ENCODE measurements around the gene ACSL6.

Gene ACSL6

GRCh38 chr5:131977212-131977604, 34.2 kb downstream of the ACSL6 start:
- DNase-seq: no peak

GRCh38 chr5:131976414-131977211, 34.8 kb downstream of the ACSL6 start:
- DNase-seq: no peak

- no peak for DNase-seq
Observed at GRCh38 chr5:131974956-131975726, 36.3 kb downstream of the ACSL6 start.

- DNase-seq: no peak
Observed at GRCh38 chr5:131974622-131974955, 36.9 kb downstream of the ACSL6 start.

- DNase-seq: no peak
Observed at GRCh38 chr5:131974016-131974415, 37.4 kb downstream of the ACSL6 start.

- DNase-seq: no peak
Observed at GRCh38 chr5:131973089-131973712, 38.3 kb downstream of the ACSL6 start.

- DNase-seq: no peak
Observed at GRCh38 chr5:131968396-131968954, 43.0 kb downstream of the ACSL6 start.

- DNase-seq: no peak
Observed at GRCh38 chr5:131966551-131966950, 44.9 kb downstream of the ACSL6 start.

- DNase-seq: no peak
Observed at GRCh38 chr5:131965826-131966415, 45.5 kb downstream of the ACSL6 start.

GRCh38 chr5:131959906-131960305, 51.6 kb downstream of the ACSL6 start:
- DNase-seq: no peak

GRCh38 chr5:131959136-131959535, 52.3 kb downstream of the ACSL6 start:
- DNase-seq: no peak

- no peak for DNase-seq
Observed at GRCh38 chr5:131957721-131958441, 53.6 kb downstream of the ACSL6 start.

- DNase-seq: no peak
Observed at GRCh38 chr5:131953969-131954368, 57.5 kb downstream of the ACSL6 start.

- DNase-seq: no peak
Observed at GRCh38 chr5:131952301-131952857, 59.1 kb downstream of the ACSL6 start.

GRCh38 chr5:131950706-131951105, 60.8 kb downstream of the ACSL6 start:
- no peak for DNase-seq

- DNase-seq: no peak
Observed at GRCh38 chr5:131947445-131947844, 64.0 kb downstream of the ACSL6 start.

- no peak for DNase-seq
Observed at GRCh38 chr5:131945551-131946168, 65.8 kb downstream of the ACSL6 start, which contains the start of gene MEIKIN. MEIKIN (minus strand) TSS chr5:131945663; CDS start chr5:131945505, 158 bp downstream.

GRCh38 chr5:131944702-131945550, 66.5 kb downstream of the ACSL6 start:
- no peak for DNase-seq

GRCh38 chr5:131943916-131944315, 67.5 kb downstream of the ACSL6 start:
- DNase-seq: no peak

- no peak for DNase-seq
Observed at GRCh38 chr5:131942016-131942415, 69.4 kb downstream of the ACSL6 start.

Data from stimulated activated CD4-positive, alpha-beta T cell treated with anti-CD3 and anti-CD28 coated beads, Interleukin-12 subunit alpha, Interleukin-12 subunit beta, amount 100 ng/mL, for 4 hours (primary cell).